Neuronal stem cell (in vitro differentiated cells): Measurements from ENCODE around the gene OSBPL10.

Experiments used
- DNase-seq: peaks from one replicate; pipeline ENCODE4 v3.0.0-alpha.2; 2013; ENCODE audit warnings: low spot score
- H2AFZ ChIP-seq: one replicate; pipeline ENCODE4 v1.6.1; 2013; ENCODE audit warnings: mild to moderate bottlenecking, low read length, inconsistent platforms
- H2AK5ac ChIP-seq: 2 replicates; pipeline ENCODE4 v1.6.1; 2013; ENCODE audit warnings: low read depth, mild to moderate bottlenecking, inconsistent platforms, low read length, moderate library complexity, mixed read lengths
- H2BK120ac ChIP-seq: 2 replicates; pipeline ENCODE4 v1.6.1; 2013; ENCODE audit warnings: low read depth, mild to moderate bottlenecking, inconsistent platforms, low read length, moderate library complexity, mixed read lengths
- H2BK12ac ChIP-seq: one replicate; pipeline ENCODE4 v1.6.1; 2013; ENCODE audit warnings: low read length, inconsistent platforms
- H2BK15ac ChIP-seq: 2 replicates; pipeline ENCODE4 v1.6.1; 2013; ENCODE audit warnings: mild to moderate bottlenecking, low read length, inconsistent platforms, mixed read lengths
- H2BK5ac ChIP-seq: one replicate; pipeline ENCODE4 v1.6.1; 2013; ENCODE audit warnings: inconsistent platforms, mild to moderate bottlenecking, low read length, moderate library complexity
- H3K14ac ChIP-seq: one replicate; pipeline ENCODE4 v1.6.1; 2013; ENCODE audit warnings: low read length, inconsistent platforms
- H3K18ac ChIP-seq: 2 replicates; pipeline ENCODE4 v1.6.1; 2013; ENCODE audit warnings: low read length, inconsistent platforms
- H3K23ac ChIP-seq: 2 replicates; pipeline ENCODE4 v1.6.1; 2013; ENCODE audit warnings: low read depth, mild to moderate bottlenecking, mixed read lengths, low read length, inconsistent platforms; ENCODE audit not compliant: poor library complexity
- H3K27ac ChIP-seq: replicated peaks from 3 replicates; pipeline ENCODE4 v1.5.1; 2013; ENCODE audit warnings: low read length, inconsistent platforms
- H3K27me3 ChIP-seq, 3 experiments: 2 replicates each; pipeline ENCODE4 v1.6.1; 2013; ENCODE audit warnings: low read length in 3 of 3, mild to moderate bottlenecking in 2 of 3, inconsistent platforms in 1 of 3, low read depth in 1 of 3, mixed read lengths in 1 of 3, moderate library complexity in 1 of 3; ENCODE audit not compliant: control insufficient read depth in 3 of 3, insufficient read depth in 3 of 3
- H3K36me3 ChIP-seq, 2 donors: replicated peaks in 1 of 2; 2 replicates each; pipeline ENCODE4 v1.6.1; 2013; ENCODE audit warnings: low read length in 2 of 2; ENCODE audit not compliant: control insufficient read depth in 2 of 2, insufficient read depth in 2 of 2
- H3K4ac ChIP-seq: 2 replicates; pipeline ENCODE4 v1.6.1; 2013; ENCODE audit warnings: inconsistent platforms, mild to moderate bottlenecking, low read length, moderate library complexity
- H3K4me1 ChIP-seq, 2 donors: 1 replicate in 1 of 2; 2 replicates in 1 of 2; pipeline ENCODE4 v1.6.1; 2013; ENCODE audit warnings: low read length in 2 of 2, low read depth in 1 of 2; ENCODE audit not compliant: control insufficient read depth in 2 of 2, insufficient read depth in 1 of 2
- H3K4me2 ChIP-seq: one replicate; pipeline ENCODE4 v1.6.1; 2013; ENCODE audit warnings: mild to moderate bottlenecking, low read length, inconsistent platforms; ENCODE audit not compliant: insufficient read depth, poor library complexity, severe bottlenecking
- H3K4me3 ChIP-seq, 2 donors: 2 replicates each; pipeline ENCODE4 v1.5.1; 2013; ENCODE audit warnings: low read length in 2 of 2, mild to moderate bottlenecking in 2 of 2, inconsistent platforms in 1 of 2, moderate library complexity in 1 of 2
- H3K79me1 ChIP-seq: one replicate; pipeline ENCODE4 v1.6.1; 2013; ENCODE audit warnings: low read depth, mild to moderate bottlenecking, inconsistent platforms, low read length, moderate library complexity
- H3K9ac ChIP-seq: one replicate; pipeline ENCODE4 v1.6.1; 2013; ENCODE audit warnings: mild to moderate bottlenecking, low read depth, low read length, inconsistent platforms; ENCODE audit not compliant: poor library complexity
- H3K9me3 ChIP-seq, 2 donors: replicated peaks in 1 of 2; 2 replicates each; pipeline versions ENCODE3 to v1.6.1; 2013; ENCODE audit warnings: low read length in 2 of 2, mild to moderate bottlenecking in 2 of 2, inconsistent platforms in 1 of 2, low read depth in 1 of 2, mixed read lengths in 1 of 2, moderate library complexity in 1 of 2; ENCODE audit not compliant: control insufficient read depth in 2 of 2, insufficient read depth in 1 of 2
- H4K8ac ChIP-seq: one replicate; pipeline ENCODE4 v1.6.1; 2013; ENCODE audit warnings: low read depth, mild to moderate bottlenecking, inconsistent platforms, low read length, moderate library complexity
- H4K91ac ChIP-seq: one replicate; pipeline ENCODE4 v1.6.1; 2013; ENCODE audit warnings: low read length, low read depth, mild to moderate bottlenecking, inconsistent platforms; ENCODE audit not compliant: poor library complexity
- WGBS, 2 donors: extraction: QIAGEN DNeasy Blood & Tissue Kit; methylation state at CpG; one replicate each; pipeline ENCODE4 v1.1.7; 2013; ENCODE audit warnings: missing lambda C conversion rate in 2 of 2, mixed read lengths in 1 of 2; ENCODE audit not compliant: insufficient read length in 2 of 2, insufficient replicate concordance in 1 of 2; ENCODE audit errors: extremely low coverage in 2 of 2; 5-methylcytosine and 5-hydroxymethylcytosine counted together

The OSBPL10 gene

DNA sequence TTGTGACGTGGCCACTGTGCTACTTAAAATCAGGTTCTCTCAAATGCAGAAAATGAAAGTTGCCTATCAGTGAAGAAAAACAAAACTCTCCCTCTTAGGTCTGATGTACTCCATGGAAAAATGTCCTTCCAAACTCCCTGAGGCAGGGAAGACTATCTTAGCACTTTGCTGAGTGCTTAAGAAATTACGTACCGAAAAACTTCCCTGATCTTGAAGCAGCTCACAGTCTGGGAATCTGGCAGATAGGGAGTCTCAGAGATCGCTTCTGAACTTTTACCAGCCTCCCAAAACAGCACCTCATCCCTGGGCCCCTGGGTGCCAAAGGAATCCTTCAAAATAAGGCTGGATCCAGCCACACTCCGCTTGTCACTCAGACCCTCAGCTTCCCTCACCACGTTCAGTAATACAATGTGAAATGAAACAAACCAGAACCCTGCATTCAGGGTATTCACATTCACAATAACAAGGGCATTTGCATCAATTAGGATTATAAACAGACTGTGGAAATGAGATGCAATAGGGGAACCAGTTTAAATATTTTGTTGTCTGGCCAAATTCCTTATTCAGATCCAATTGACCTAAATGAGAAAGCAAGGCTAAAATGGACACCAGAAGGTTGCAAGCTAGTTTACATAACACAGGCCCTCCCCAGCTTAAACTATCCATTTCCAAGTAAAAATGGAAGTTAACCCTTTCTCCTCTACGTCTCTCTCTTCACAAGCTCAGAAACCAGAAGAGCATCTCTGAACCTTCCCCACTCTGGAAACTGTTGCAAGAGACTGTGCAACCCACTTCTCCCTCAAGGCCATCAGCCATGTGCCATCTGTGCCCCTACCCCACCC is 20.9 kb downstream of the OSBPL10 start:
- no peaks in the 10 kb centered on the region for H3K79me1 ChIP-seq
- peaks cover 7 to 8% of the 10 kb centered on the region in 2 donors for H3K9me3 ChIP-seq
- no peaks in the 10 kb centered on the region for H3K27me3 ChIP-seq
- no peak overlapping the region for H3K27ac ChIP-seq
- H3K4me3 ChIP-seq, result no peak overlapping the region
- no peak overlapping the region for H3K14ac ChIP-seq
- no peak for DNase-seq
- no peak overlapping the region for H2BK5ac ChIP-seq
- WGBS, 2 donors, result no CpG with 5 or more reads among the region's 7 CpGs
- peak overlapping the region; percentile 64 for H2AFZ ChIP-seq
- peak overlapping the region; percentile 80 for H3K18ac ChIP-seq
- H3K23ac ChIP-seq, result no peak overlapping the region
- H3K4ac ChIP-seq, result no peak overlapping the region
- H4K91ac ChIP-seq, result no peak overlapping the region
- H2BK12ac ChIP-seq, result no peak overlapping the region
- H3K9ac ChIP-seq, result no peak overlapping the region
- no peak overlapping the region for H4K8ac ChIP-seq
- H3K4me2 ChIP-seq, result no peak overlapping the region
- H3K36me3 ChIP-seq, result no peaks in the 10 kb centered on the region
- peaks cover 3 to 11% of the 10 kb centered on the region in 2 donors for H3K4me1 ChIP-seq
- no peak overlapping the region for H2AK5ac ChIP-seq
- no peak overlapping the region for H2BK120ac ChIP-seq
- no peak overlapping the region for H2BK15ac ChIP-seq

GRCh38 chr3:31959251-31959650 is 21.8 kb downstream of the OSBPL10 start:
- Histone ChIP-seq H2BK120ac (no peak overlapping the region), H2BK12ac (no peak overlapping the region), H3K27me3 (no peaks in the 10 kb centered on the region), H2AK5ac (no peak overlapping the region), H2BK5ac (no peak overlapping the region), H3K27ac (no peak overlapping the region), H3K4me1 (peaks cover 3 to 11% of the 10 kb centered on the region in 2 donors), H2AFZ (no peak overlapping the region), H4K8ac (no peak overlapping the region), H3K4ac (no peak overlapping the region), H2BK15ac (no peak overlapping the region), H3K23ac (no peak overlapping the region), H3K4me3 (no peak overlapping the region), H3K79me1 (no peaks in the 10 kb centered on the region), H3K4me2 (no peak overlapping the region), H3K18ac (no peak overlapping the region), H3K9me3 (peaks cover 7 to 9% of the 10 kb centered on the region in 2 donors), H3K9ac (no peak overlapping the region), H3K36me3 (no peaks in the 10 kb centered on the region), H4K91ac (no peak overlapping the region), H3K14ac (no peak overlapping the region)
- WGBS, 2 donors, result no CpG with 5 or more reads among the region's 2 CpGs
- no peak for DNase-seq

- H3K23ac ChIP-seq, result no peak overlapping the region
- no peak overlapping the region for H4K91ac ChIP-seq
- no peak overlapping the region for H3K27ac ChIP-seq
- no peak overlapping the region for H3K14ac ChIP-seq
- H2BK5ac ChIP-seq, result no peak overlapping the region
- peaks cover 7 to 9% of the 10 kb centered on the region in 2 donors for H3K9me3 ChIP-seq
- no peak overlapping the region for H2BK15ac ChIP-seq
- no peaks in the 10 kb centered on the region for H3K27me3 ChIP-seq
- H3K36me3 ChIP-seq, result no peaks in the 10 kb centered on the region
- WGBS, 2 donors, result no CpG with 5 or more reads among the region's 3 CpGs
- no peak overlapping the region for H3K4me3 ChIP-seq
- no peak overlapping the region for H2AK5ac ChIP-seq
- H4K8ac ChIP-seq, result no peak overlapping the region
- no peaks in the 10 kb centered on the region for H3K79me1 ChIP-seq
- no peak overlapping the region for H2AFZ ChIP-seq
- DNase-seq, result no peak
- H2BK120ac ChIP-seq, result no peak overlapping the region
- no peak overlapping the region for H3K4ac ChIP-seq
- H3K4me1 ChIP-seq, result peaks cover 3 to 11% of the 10 kb centered on the region in 2 donors
- H3K18ac ChIP-seq, result no peak overlapping the region
- no peak overlapping the region for H3K4me2 ChIP-seq
- H3K9ac ChIP-seq, result no peak overlapping the region
- H2BK12ac ChIP-seq, result no peak overlapping the region
These were observed 22.3 kb downstream of the OSBPL10 start for GRCh38 chr3:31958701-31959152.

DNA sequence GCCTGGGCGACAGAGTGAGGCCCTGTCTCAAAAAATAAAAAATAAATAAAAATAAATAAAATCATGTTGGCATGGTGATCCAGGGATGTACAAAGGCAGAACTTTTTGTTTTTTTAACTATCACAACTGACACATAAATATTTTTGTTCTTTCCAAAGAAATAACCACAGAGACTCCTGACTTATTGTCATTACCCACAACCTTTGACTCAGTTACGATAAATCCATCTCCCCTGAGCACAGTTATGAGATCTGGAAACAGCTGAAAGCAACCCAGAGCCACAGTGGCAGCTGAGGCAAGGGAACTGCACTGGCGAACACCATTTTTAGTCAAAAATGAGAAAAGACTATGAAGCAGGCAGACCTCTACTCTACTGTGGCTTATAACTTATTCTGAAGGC is 24.0 kb downstream of the OSBPL10 start:
- Histone ChIP-seq H3K4me3 (no peak overlapping the region), H4K8ac (no peak overlapping the region), H2BK5ac (no peak overlapping the region), H2AFZ (no peak overlapping the region), H2BK12ac (no peak overlapping the region), H2BK120ac (no peak overlapping the region), H3K36me3 (no peaks in the 10 kb centered on the region), H3K27ac (no peak overlapping the region), H3K14ac (no peak overlapping the region), H2BK15ac (no peak overlapping the region), H3K4me2 (no peak overlapping the region), H3K9ac (no peak overlapping the region), H3K9me3 (peaks cover 7 to 9% of the 10 kb centered on the region in 2 donors), H3K18ac (no peak overlapping the region), H4K91ac (no peak overlapping the region), H3K4ac (no peak overlapping the region), H3K79me1 (no peaks in the 10 kb centered on the region), H3K4me1 (peaks cover 3 to 11% of the 10 kb centered on the region in 2 donors), H3K27me3 (no peaks in the 10 kb centered on the region), H3K23ac (no peak overlapping the region), H2AK5ac (no peak overlapping the region)
- no CpG with 5 or more reads among the region's 3 CpGs for WGBS, 2 donors
- no peak for DNase-seq
